ENCODE data around the gene SULF2. TPM values are rescaled to one million over a fixed set of nuclear protein-coding genes. Genes with fewer than 3 reads are reported as not detected.

Gene SULF2
- total and polyA plus RNA-seq, 8 donors, result 11.3 to 42.0 (median 15.8) TPM

- Histone ChIP-seq H3K4me1 (peaks cover 0 to 13% of the 10 kb centered on the region in 2 donors), H3K4me3 (no peak overlapping the region), H3K9me3 (no peaks in the 10 kb centered on the region), H3K27me3 (peaks cover 0 to 31% of the 10 kb centered on the region in 2 donors), H3K27ac (no peak overlapping the region), H3K36me3 (no peaks in the 10 kb centered on the region)
- ATAC-seq, result no peak
- TF ChIP-seq CTCF (IDR thresholded peaks at IDR 0.05), result no peak
- no peak for DNase-seq
- intact Hi-C loops (cut with DNase I), result no loop called here
Observed at GRCh38 chr20:47741669-47742608, 43.3 kb downstream of the SULF2 start.

GRCh38 chr20:47740862-47741184 is 44.5 kb downstream of the SULF2 start:
- H3K9me3 ChIP-seq, result no peaks in the 10 kb centered on the region
- no peaks in the 10 kb centered on the region for H3K36me3 ChIP-seq
- H3K27ac ChIP-seq, result no peak overlapping the region
- ATAC-seq, result peak; percentile 74
- no peak overlapping the region for H3K4me3 ChIP-seq
- H3K27me3 ChIP-seq, result peaks cover 0 to 31% of the 10 kb centered on the region in 2 donors
- intact Hi-C loops (cut with DNase I), result no loop called here
- peak in 2 of 4 donors; percentile 79 to 83 for DNase-seq
- no peak for TF ChIP-seq CTCF (IDR thresholded peaks at IDR 0.05)
- peaks cover 0 to 22% of the 10 kb centered on the region in 2 donors for H3K4me1 ChIP-seq

GRCh38 chr20:47740121-47740861 is 45.0 kb downstream of the SULF2 start:
- H3K9me3 ChIP-seq, result no peaks in the 10 kb centered on the region
- peaks cover 0 to 31% of the 10 kb centered on the region in 2 donors for H3K27me3 ChIP-seq
- H3K4me3 ChIP-seq, result no peak overlapping the region
- H3K4me1 ChIP-seq, result peaks cover 0 to 25% of the 10 kb centered on the region in 2 donors
- DNase-seq (no peak), ATAC-seq (no peak)
- intact Hi-C loops (cut with DNase I), result no loop called here
- no peak for TF ChIP-seq CTCF (IDR thresholded peaks at IDR 0.05)
- no peak overlapping the region for H3K27ac ChIP-seq
- H3K36me3 ChIP-seq, result no peaks in the 10 kb centered on the region

GRCh38 chr20:47737923-47738322 is 47.4 kb downstream of the SULF2 start:
- no peak for DNase-seq
- peaks cover 0 to 23% of the 10 kb centered on the region in 2 donors for H3K27me3 ChIP-seq
- H3K36me3 ChIP-seq, result no peaks in the 10 kb centered on the region
- H3K4me3 ChIP-seq, result no peak overlapping the region
- ATAC-seq, result no peak
- peaks cover 0 to 31% of the 10 kb centered on the region in 2 donors for H3K4me1 ChIP-seq
- H3K9me3 ChIP-seq, result no peaks in the 10 kb centered on the region
- TF ChIP-seq CTCF (IDR thresholded peaks at IDR 0.05), result no peak
- H3K27ac ChIP-seq, result no peak overlapping the region
- intact Hi-C loops (cut with DNase I), result no loop called here

GRCh38 chr20:47736570-47737152 is 48.6 kb downstream of the SULF2 start:
- intact Hi-C loops (cut with DNase I), result no loop called here
- TF ChIP-seq CTCF (IDR thresholded peaks at IDR 0.05), result no peak
- peaks cover 0 to 16% of the 10 kb centered on the region in 2 donors for H3K27me3 ChIP-seq
- H3K4me3 ChIP-seq, result no peak overlapping the region
- peak overlapping the region in 1 of 2 donors; percentile 80 for H3K27ac ChIP-seq
- ATAC-seq, result no peak
- H3K36me3 ChIP-seq, result no peaks in the 10 kb centered on the region
- peaks cover 0 to 31% of the 10 kb centered on the region in 2 donors for H3K4me1 ChIP-seq
- no peak for DNase-seq
- H3K9me3 ChIP-seq, result no peaks in the 10 kb centered on the region

Measured in left lung (tissue), 10 donors.